ENCODE results near the gene SLC23A2.
"Not testable (repeated sequence)": the region's sequence is repeated elsewhere in the genome, so short reads cannot be mapped to it uniquely, and the experiment has no call there.

The SLC23A2 gene

DNA sequence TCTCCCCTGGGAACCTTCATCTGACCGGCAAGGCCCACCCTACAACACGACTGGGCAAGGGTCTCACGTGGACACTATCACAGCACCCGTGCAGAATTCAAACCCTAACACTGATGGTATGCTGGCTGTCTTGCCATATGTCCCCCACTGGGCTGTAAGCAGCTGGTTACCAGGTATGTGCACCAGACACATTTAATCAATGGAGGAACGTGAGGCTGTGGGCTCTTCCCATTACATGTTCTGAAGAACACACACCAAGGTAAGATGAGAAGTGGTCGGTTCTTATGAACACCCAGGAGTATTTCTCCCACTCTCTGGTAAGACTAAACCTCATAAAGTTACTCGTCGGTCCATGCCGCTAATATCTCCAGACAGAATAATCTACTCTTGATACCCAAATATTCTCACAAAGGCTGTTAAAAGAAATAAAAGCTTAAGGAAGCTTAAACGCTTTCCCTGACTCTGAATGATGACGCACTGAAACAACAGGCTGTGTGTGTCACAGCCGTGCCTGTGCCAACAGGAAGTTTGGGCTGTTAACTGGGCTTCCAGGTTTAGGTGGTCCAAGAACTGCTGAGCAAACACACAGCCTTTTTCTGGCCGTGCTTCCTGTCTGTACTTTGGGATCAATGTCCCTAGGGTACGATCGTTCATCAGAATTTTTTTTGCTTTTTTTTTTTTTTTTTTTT lies 75.3 kb downstream of the SLC23A2 start:
- DNase-seq, result peak; percentile 78 to 83
- no peaks in the 10 kb centered on the region for H3K27me3 ChIP-seq
- H3K9me3 ChIP-seq, result no peaks in the 10 kb centered on the region
- peaks cover 0 to 19% (median 7%) of the 10 kb centered on the region in 4 donors for H3K4me1 ChIP-seq
- no peak for TF ChIP-seq CTCF (IDR thresholded peaks at IDR 0.05)
- H3K36me3 ChIP-seq, result peaks cover 0 to under 1% (median 0%) of the 10 kb centered on the region in 3 donors
- peak overlapping the region; percentile 52 to 71 for H3K27ac ChIP-seq
- H3K4me3 ChIP-seq, result peak overlapping the region; percentile 22 to 23
- intact Hi-C loops (cut with DNase I; ENCODE audit: low total_unique reads), result no loop called here

- Histone ChIP-seq H3K36me3 (no peaks in the 10 kb centered on the region), H3K4me3 (no peak overlapping the region), H3K27me3 (no peaks in the 10 kb centered on the region), H3K27ac (no peak overlapping the region), H3K9me3 (no peaks in the 10 kb centered on the region), H3K4me1 (peaks cover 0 to 19% (median 7%) of the 10 kb centered on the region in 4 donors)
- no peak for TF ChIP-seq CTCF (IDR thresholded peaks at IDR 0.05)
- intact Hi-C loops (cut with DNase I; ENCODE audit: low total_unique reads), result no loop called here
- DNase-seq, result no peak
Observed at GRCh38 chr20:4924446-4924845, 76.9 kb downstream of the SLC23A2 start.

GRCh38 chr20:4924032-4924431 lies 77.3 kb downstream of the SLC23A2 start:
- no peak for TF ChIP-seq CTCF (IDR thresholded peaks at IDR 0.05)
- no peak overlapping the region for H3K4me3 ChIP-seq

GRCh38 chr20:4922186-4922585 lies 79.1 kb downstream of the SLC23A2 start:
- no peak overlapping the region for H3K4me3 ChIP-seq
- no peak overlapping the region for H3K27ac ChIP-seq
- no peak for DNase-seq
- H3K9me3 ChIP-seq, result no peaks in the 10 kb centered on the region
- TF ChIP-seq CTCF (IDR thresholded peaks at IDR 0.05), result no peak
- no peaks in the 10 kb centered on the region for H3K36me3 ChIP-seq
- intact Hi-C loops (cut with DNase I; ENCODE audit: low total_unique reads), result no loop called here
- H3K4me1 ChIP-seq, result peaks cover 0 to 40% (median 20%) of the 10 kb centered on the region in 4 donors
- H3K27me3 ChIP-seq, result no peaks in the 10 kb centered on the region

More at GRCh38 chr20:4924032-4924431, 77.3 kb downstream of the SLC23A2 start:
- intact Hi-C loops (cut with DNase I; ENCODE audit: low total_unique reads), result no loop called here
- DNase-seq, result no peak
- Histone ChIP-seq H3K27ac (no peak overlapping the region), H3K36me3 (no peaks in the 10 kb centered on the region), H3K9me3 (no peaks in the 10 kb centered on the region), H3K4me1 (peaks cover 0 to 21% (median 7%) of the 10 kb centered on the region in 4 donors), H3K27me3 (no peaks in the 10 kb centered on the region)

- H3K36me3 ChIP-seq; DNase-seq; H3K4me3 ChIP-seq; H3K9me3 ChIP-seq; H3K27me3 ChIP-seq; H3K27ac ChIP-seq; intact Hi-C loops (cut with DNase I; ENCODE audit: low total_unique reads): not testable (repeated sequence)
- peaks cover 0 to 41% (median 26%) of the 10 kb centered on the region in 4 donors for H3K4me1 ChIP-seq
Observed at GRCh38 chr20:4921271-4921670, 80.0 kb downstream of the SLC23A2 start.

DNA sequence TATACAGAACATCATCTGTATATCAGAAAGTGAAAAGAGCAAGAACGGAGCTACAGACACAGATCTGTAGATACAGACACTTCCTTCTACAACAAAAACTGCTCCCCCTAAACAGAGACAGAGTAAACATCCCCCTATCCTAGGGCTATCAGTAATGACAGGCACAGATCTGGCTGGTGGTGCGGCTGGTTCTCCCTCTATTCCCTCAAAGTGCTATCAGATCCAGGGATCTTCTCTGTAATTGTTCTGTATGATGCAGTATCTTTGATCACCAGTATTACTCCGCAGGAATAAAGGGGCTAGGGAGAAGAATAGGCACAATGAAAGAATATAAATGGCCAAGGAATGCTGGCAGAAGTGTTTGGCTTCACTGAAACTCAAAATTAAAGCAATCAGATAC lies 80.7 kb downstream of the SLC23A2 start:
- no peaks in the 10 kb centered on the region for H3K9me3 ChIP-seq
- H3K27ac ChIP-seq, result no peak overlapping the region
- H3K4me3 ChIP-seq, result no peak overlapping the region
- DNase-seq, result no peak
- H3K27me3 ChIP-seq, result no peaks in the 10 kb centered on the region
- H3K4me1 ChIP-seq, result peaks cover 0 to 41% (median 22%) of the 10 kb centered on the region in 4 donors
- H3K36me3 ChIP-seq, result no peaks in the 10 kb centered on the region
- intact Hi-C loops (cut with DNase I; ENCODE audit: low total_unique reads), result no loop called here
- TF ChIP-seq CTCF (IDR thresholded peaks at IDR 0.05), result no peak

All from tibial artery (tissue), 4 donors.